ENCODE results near the gene YIF1A.

DNA sequence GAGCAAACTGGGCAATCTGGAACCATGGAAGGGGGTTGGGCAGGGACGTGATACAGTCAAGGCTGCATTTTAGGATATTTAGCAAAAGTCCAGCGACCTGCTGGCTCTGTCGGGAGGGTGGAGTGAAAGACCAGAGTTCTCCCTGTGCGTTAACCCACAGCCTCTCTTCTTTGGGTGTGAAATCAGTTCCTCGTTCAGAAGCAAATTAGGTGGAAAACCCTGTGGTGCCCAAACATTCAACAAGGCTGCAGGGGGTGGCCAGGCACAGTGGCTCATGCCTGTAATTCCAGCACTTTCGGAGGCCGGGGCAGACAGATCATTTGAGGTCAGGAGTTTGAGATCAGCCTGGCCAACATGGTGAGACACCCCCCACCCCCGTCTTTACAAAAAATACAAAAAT lies 8.7 kb upstream of the YIF1A start:
- TF ChIP-seq POLR2A (IDR thresholded peaks at IDR 0.05; ENCODE audit: borderline replicate concordance, extremely low read depth, insufficient read depth, insufficient read length) (no peak), CBX3 (IDR thresholded peaks at IDR 0.05; ENCODE audit: low read depth) (no peak), SIN3A (IDR thresholded peaks at IDR 0.05; ENCODE audit: low read depth) (no peak), ELF1 (IDR thresholded peaks at IDR 0.05; ENCODE audit: borderline replicate concordance, low read depth) (no peak), POLR2AphosphoS5 (IDR thresholded peaks at IDR 0.05; ENCODE audit: low read depth, low read length) (no peak), ATF3 (IDR thresholded peaks at IDR 0.05) (no peak), RAD21 (IDR thresholded peaks at IDR 0.05; ENCODE audit: low read depth) (no peak), ZBTB33 (IDR thresholded peaks at IDR 0.05; ENCODE audit: extremely low read depth, insufficient replicate concordance, low read length) (no peak), EZH2 (IDR thresholded peaks at IDR 0.05) (no peak), SP1 (IDR thresholded peaks at IDR 0.05; ENCODE audit: low read depth) (no peak), YY1 (IDR thresholded peaks at IDR 0.05; ENCODE audit: extremely low read depth, insufficient replicate concordance, low read depth, low read length) (no peak), JUND (IDR thresholded peaks at IDR 0.05) (no peak)
- TF ChIP-seq, protein P1, sequence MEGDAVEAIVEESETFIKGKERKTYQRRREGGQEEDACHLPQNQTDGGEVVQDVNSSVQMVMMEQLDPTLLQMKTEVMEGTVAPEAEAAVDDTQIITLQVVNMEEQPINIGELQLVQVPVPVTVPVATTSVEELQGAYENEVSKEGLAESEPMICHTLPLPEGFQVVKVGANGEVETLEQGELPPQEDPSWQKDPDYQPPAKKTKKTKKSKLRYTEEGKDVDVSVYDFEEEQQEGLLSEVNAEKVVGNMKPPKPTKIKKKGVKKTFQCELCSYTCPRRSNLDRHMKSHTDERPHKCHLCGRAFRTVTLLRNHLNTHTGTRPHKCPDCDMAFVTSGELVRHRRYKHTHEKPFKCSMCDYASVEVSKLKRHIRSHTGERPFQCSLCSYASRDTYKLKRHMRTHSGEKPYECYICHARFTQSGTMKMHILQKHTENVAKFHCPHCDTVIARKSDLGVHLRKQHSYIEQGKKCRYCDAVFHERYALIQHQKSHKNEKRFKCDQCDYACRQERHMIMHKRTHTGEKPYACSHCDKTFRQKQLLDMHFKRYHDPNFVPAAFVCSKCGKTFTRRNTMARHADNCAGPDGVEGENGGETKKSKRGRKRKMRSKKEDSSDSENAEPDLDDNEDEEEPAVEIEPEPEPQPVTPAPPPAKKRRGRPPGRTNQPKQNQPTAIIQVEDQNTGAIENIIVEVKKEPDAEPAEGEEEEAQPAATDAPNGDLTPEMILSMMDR (IDR thresholded peaks at IDR 0.05 in 2 of 3, conservative IDR thresholded peaks at IDR 0.05 in 1 of 3; ENCODE audit: borderline replicate concordance in 1 of 3, insufficient read depth in 1 of 3, low read depth in 2 of 3, low read length in 2 of 3), result no peak
- TF ChIP-seq, protein P2, sequence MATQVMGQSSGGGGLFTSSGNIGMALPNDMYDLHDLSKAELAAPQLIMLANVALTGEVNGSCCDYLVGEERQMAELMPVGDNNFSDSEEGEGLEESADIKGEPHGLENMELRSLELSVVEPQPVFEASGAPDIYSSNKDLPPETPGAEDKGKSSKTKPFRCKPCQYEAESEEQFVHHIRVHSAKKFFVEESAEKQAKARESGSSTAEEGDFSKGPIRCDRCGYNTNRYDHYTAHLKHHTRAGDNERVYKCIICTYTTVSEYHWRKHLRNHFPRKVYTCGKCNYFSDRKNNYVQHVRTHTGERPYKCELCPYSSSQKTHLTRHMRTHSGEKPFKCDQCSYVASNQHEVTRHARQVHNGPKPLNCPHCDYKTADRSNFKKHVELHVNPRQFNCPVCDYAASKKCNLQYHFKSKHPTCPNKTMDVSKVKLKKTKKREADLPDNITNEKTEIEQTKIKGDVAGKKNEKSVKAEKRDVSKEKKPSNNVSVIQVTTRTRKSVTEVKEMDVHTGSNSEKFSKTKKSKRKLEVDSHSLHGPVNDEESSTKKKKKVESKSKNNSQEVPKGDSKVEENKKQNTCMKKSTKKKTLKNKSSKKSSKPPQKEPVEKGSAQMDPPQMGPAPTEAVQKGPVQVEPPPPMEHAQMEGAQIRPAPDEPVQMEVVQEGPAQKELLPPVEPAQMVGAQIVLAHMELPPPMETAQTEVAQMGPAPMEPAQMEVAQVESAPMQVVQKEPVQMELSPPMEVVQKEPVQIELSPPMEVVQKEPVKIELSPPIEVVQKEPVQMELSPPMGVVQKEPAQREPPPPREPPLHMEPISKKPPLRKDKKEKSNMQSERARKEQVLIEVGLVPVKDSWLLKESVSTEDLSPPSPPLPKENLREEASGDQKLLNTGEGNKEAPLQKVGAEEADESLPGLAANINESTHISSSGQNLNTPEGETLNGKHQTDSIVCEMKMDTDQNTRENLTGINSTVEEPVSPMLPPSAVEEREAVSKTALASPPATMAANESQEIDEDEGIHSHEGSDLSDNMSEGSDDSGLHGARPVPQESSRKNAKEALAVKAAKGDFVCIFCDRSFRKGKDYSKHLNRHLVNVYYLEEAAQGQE (IDR thresholded peaks at IDR 0.05; ENCODE audit: low read depth), result no peak

Data from HCT116 (cell line).